PC-3 (cell line): Measurements from ENCODE around the gene HDAC9. TPM values are rescaled to one million over a fixed set of nuclear protein-coding genes. Genes with fewer than 3 reads are reported as not detected.

Experiments
- ATAC-seq: fragments of 200-7000 bp; cut with Tn5 transposase; 2 replicates; pipeline ENCODE4 v1.9.1; 2020; ENCODE audit warnings: mild to moderate bottlenecking, moderate library complexity
- BruUV-seq: library from RNA; stranded (reverse); fragments of 400-500 nt; replicated peaks from 2 replicates; lab custom pipeline; 2021; lab: Mats Ljungman, UMichigan
- CTCF ChIA-PET: fragments of 300-600 bp; sonication (Branson Sonifier 250); formaldehyde crosslinking; loops from one replicate; lab custom pipeline; 2022; ENCODE audit warnings: antibody characterized with exemption; lab: Charles Lee
- POLR2A ChIA-PET: fragments of 300-600 bp; sonication (Branson Sonifier 250); formaldehyde crosslinking; loops from one replicate; lab custom pipeline; 2022; ENCODE audit warnings: antibody characterized with exemption; ENCODE audit not compliant: unreplicated experiment; lab: Charles Lee
- DNase-seq: peaks from one replicate; pipeline ENCODE4 v3.0.0-alpha.2; 2015
- H2AFZ ChIP-seq: fragments of 300-600 bp; sonication (generic); 2 replicates; pipeline ENCODE4 v1.6.0; 2016; ENCODE audit warnings: antibody characterized with exemption, low read length
- H3F3A ChIP-seq: fragments of 300-600 bp; sonication (generic); one replicate; pipeline ENCODE4 v1.6.0; 2017; ENCODE audit warnings: antibody characterized with exemption, low read length, control low read depth, mild to moderate bottlenecking; ENCODE audit not compliant: unreplicated experiment
- H3K27ac ChIP-seq: fragments of 300-600 bp; sonication (generic); 2 replicates; pipeline ENCODE4 v1.5.1; 2016; ENCODE audit warnings: mild to moderate bottlenecking, low read length
- H3K27me3 ChIP-seq: fragments of 300-600 bp; sonication (generic); 2 replicates; pipeline ENCODE4 v1.6.1; 2016; ENCODE audit warnings: low read length, mixed read lengths
- H3K36me3 ChIP-seq: fragments of 300-600 bp; sonication (generic); 2 replicates; pipeline ENCODE4 v1.6.1; 2016; ENCODE audit warnings: low read depth, mixed run types, low read length, mixed read lengths
- H3K4me1 ChIP-seq: fragments of 300-600 bp; sonication (generic); 2 replicates; pipeline ENCODE4 v1.5.1; 2016; ENCODE audit warnings: low read length; ENCODE audit not compliant: insufficient read depth
- H3K4me2 ChIP-seq: fragments of 300-600 bp; sonication (generic); 2 replicates; pipeline ENCODE4 v1.6.0; 2016; ENCODE audit warnings: low read length
- H3K4me3 ChIP-seq: fragments of 300-600 bp; sonication (generic); 2 replicates; pipeline ENCODE4 v1.5.1; 2016; ENCODE audit warnings: mild to moderate bottlenecking, low read length, mixed read lengths
- H3K79me2 ChIP-seq: fragments of 300-600 bp; sonication (generic); 2 replicates; pipeline ENCODE4 v1.6.1; 2017; ENCODE audit warnings: low read length, mixed read lengths
- H3K9ac ChIP-seq: fragments of 300-600 bp; sonication (generic); 2 replicates; pipeline ENCODE4 v1.6.0; 2016; ENCODE audit warnings: mild to moderate bottlenecking, low read length
- H3K9me2 ChIP-seq: fragments of 300-600 bp; sonication (generic); replicated peaks from 2 replicates; pipeline ENCODE4 v1.6.1; 2016; ENCODE audit warnings: mixed run types, low read length, mixed read lengths
- H3K9me3 ChIP-seq: fragments of 300-600 bp; sonication (generic); 2 replicates; pipeline ENCODE4 v1.6.1; 2016; ENCODE audit warnings: low read length, mixed read lengths
- H4K20me1 ChIP-seq: fragments of 300-600 bp; sonication (generic); 2 replicates; pipeline ENCODE4 v1.6.1; 2016; ENCODE audit warnings: low read length, mixed read lengths
- EZH2 ChIP-seq: fragments of 300-600 bp; sonication (generic); IDR thresholded peaks from one replicate; pipeline ENCODE4 v1.6.1; 2017; ENCODE audit warnings: antibody characterized with exemption, mild to moderate bottlenecking, low read length; ENCODE audit not compliant: unreplicated experiment
- EZH2phosphoT487 ChIP-seq: fragments of 300-600 bp; sonication (generic); IDR thresholded peaks from 2 replicates; pipeline ENCODE4 v1.6.1; 2018; ENCODE audit warnings: mild to moderate bottlenecking, antibody characterized with exemption, low read length, borderline replicate concordance
- intact Hi-C: fragments of 100-400 bp; cut with micrococcal nuclease; formaldehyde crosslinking; loops from 2 replicates; pipeline ENCODE4 v1.9.0; 2023
- total RNA-seq: library from RNA; depleted of rRNA; stranded (reverse); fragments of >200 nt; gene quantifications from 2 replicates; pipeline ENCODE4 v1.2.3, GENCODE V29; 2014
- TF ChIP-seq, protein P1 (sequence below): fragments of 300-600 bp; sonication (generic); conservative IDR thresholded peaks from 2 replicates; pipeline ENCODE4 v1.5.1; 2017; ENCODE audit warnings: antibody characterized with exemption, low read depth, mild to moderate bottlenecking, low read length

The HDAC9 gene
- total RNA-seq, 1 experiment from 2014 or later: 7.8 TPM

DNA sequence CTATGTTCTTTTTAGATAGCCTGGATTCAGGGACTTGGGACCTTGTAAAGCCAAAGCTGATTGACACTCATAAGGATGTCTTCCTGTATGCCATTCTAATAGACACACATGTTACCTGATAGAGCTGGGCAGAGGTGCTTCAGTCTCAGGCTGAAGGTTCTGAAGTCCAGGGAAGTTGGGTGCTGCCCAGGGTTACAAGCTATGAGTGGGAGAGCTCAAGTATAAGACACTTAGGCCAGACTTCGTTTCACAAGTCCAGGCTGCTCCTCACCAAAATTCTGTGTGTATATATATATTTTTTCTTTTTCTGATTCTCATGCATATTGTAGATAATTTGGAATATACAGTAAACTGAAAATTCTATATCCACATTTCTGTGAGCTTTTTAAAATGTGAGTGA lies 144.2 kb downstream of the HDAC9 start:
- ChIA-PET CTCF (no interaction called here), POLR2A (no interaction called here)
- 0 out of 2 replicates have a peak, but pooled peaks cover 6% of the 10 kb centered on the region for H3K4me1 ChIP-seq
- no TSS peak for BruUV-seq
- no peaks in the 10 kb centered on the region for H3F3A ChIP-seq
- no peak overlapping the region for H3K9ac ChIP-seq
- DNase-seq: no peak
- no peaks in the 10 kb centered on the region for H3K79me2 ChIP-seq
- no peaks in the 10 kb centered on the region for H3K9me3 ChIP-seq
- H3K36me3 ChIP-seq: no peaks in the 10 kb centered on the region
- ATAC-seq: no peak
- no peaks in the 10 kb centered on the region for H3K9me2 ChIP-seq
- no peak overlapping the region for H2AFZ ChIP-seq
- H4K20me1 ChIP-seq: no peaks in the 10 kb centered on the region
- no peak for TF ChIP-seq EZH2phosphoT487
- no peak for TF ChIP-seq EZH2
- TF ChIP-seq, protein P1, sequence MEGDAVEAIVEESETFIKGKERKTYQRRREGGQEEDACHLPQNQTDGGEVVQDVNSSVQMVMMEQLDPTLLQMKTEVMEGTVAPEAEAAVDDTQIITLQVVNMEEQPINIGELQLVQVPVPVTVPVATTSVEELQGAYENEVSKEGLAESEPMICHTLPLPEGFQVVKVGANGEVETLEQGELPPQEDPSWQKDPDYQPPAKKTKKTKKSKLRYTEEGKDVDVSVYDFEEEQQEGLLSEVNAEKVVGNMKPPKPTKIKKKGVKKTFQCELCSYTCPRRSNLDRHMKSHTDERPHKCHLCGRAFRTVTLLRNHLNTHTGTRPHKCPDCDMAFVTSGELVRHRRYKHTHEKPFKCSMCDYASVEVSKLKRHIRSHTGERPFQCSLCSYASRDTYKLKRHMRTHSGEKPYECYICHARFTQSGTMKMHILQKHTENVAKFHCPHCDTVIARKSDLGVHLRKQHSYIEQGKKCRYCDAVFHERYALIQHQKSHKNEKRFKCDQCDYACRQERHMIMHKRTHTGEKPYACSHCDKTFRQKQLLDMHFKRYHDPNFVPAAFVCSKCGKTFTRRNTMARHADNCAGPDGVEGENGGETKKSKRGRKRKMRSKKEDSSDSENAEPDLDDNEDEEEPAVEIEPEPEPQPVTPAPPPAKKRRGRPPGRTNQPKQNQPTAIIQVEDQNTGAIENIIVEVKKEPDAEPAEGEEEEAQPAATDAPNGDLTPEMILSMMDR: no peak
- H3K4me2 ChIP-seq: no peak overlapping the region
- intact Hi-C loops: no loop called here
- H3K27me3 ChIP-seq: no peaks in the 10 kb centered on the region
- H3K4me3 ChIP-seq: no peak overlapping the region
- H3K27ac ChIP-seq: no peak overlapping the region

DNA sequence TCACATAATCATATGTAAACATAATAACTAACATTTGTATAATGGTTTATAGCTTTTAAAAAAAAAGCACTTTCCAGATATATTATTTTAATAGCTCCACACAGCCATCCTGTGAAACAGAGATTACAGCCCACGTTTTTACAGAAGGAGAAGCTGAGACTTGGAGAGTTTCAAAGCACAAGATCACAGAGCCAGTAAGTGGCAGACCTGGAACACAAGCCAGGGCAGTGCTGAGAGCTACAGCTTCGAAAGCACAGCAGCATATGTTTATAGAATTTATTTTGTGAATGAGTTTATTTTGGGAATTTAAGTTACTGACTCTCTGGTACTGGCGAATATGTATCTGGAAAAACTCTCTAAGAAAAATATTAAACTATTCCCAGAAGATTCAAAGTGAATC lies 149.4 kb downstream of the HDAC9 start:
- Histone ChIP-seq H3K79me2 (no peaks in the 10 kb centered on the region), H3F3A (no peaks in the 10 kb centered on the region), H3K4me3 (no peak overlapping the region), H3K4me1 (peaks cover 4% of the 10 kb centered on the region; the same call in 1 of the 2 replicates), H3K9me3 (no peaks in the 10 kb centered on the region), H4K20me1 (no peaks in the 10 kb centered on the region), H3K27me3 (no peaks in the 10 kb centered on the region), H2AFZ (no peak overlapping the region), H3K9ac (no peak overlapping the region), H3K4me2 (no peak overlapping the region), H3K9me2 (no peaks in the 10 kb centered on the region), H3K27ac (no peak overlapping the region), H3K36me3 (no peaks in the 10 kb centered on the region)
- TF ChIP-seq EZH2phosphoT487: no peak
- TF ChIP-seq, protein P1: no peak
- POLR2A ChIA-PET: interaction anchor here (0.5 to 0.6 kb wide), 2 partner anchors 297 to 475 kb away, joined by 3 to 4 read pairs; no protein-coding TSS in a partner anchor
- CTCF ChIA-PET: no interaction called here
- BruUV-seq: no TSS peak
- DNase-seq (no peak), ATAC-seq (no peak)
- intact Hi-C loops: no loop called here

DNA sequence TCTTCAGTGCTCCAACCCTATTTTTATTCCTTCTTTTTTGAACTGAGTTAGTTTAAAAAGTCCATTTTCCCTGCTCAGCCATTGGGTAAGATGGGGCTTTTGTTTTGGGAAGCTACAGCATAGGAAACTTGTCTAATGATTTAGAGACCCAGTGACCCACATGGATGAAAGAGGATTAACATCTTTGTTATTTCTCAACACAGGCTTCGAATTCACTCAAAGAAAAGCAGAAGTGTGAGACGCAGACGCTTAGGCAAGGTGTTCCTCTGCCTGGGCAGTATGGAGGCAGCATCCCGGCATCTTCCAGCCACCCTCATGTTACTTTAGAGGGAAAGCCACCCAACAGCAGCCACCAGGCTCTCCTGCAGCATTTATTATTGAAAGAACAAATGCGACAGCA lies 152.0 kb downstream of the HDAC9 start:
- CTCF ChIA-PET: no interaction called here
- no peaks in the 10 kb centered on the region for H3K9me2 ChIP-seq
- ATAC-seq (no peak), DNase-seq (no peak)
- H3K4me1 ChIP-seq: peaks cover 4% of the 10 kb centered on the region; the same call in 1 of the 2 replicates
- no peaks in the 10 kb centered on the region for H4K20me1 ChIP-seq
- POLR2A ChIA-PET: no interaction called here
- no peaks in the 10 kb centered on the region for H3K27me3 ChIP-seq
- H3K4me3 ChIP-seq: no peak overlapping the region
- H2AFZ ChIP-seq: no peak overlapping the region
- H3K9ac ChIP-seq: no peak overlapping the region
- no peak for TF ChIP-seq EZH2
- TF ChIP-seq, protein P1: no peak
- intact Hi-C loops: no loop called here
- H3K9me3 ChIP-seq: no peaks in the 10 kb centered on the region
- H3K27ac ChIP-seq: no peak overlapping the region
- no peaks in the 10 kb centered on the region for H3K79me2 ChIP-seq
- no TSS peak for BruUV-seq
- no peaks in the 10 kb centered on the region for H3F3A ChIP-seq
- no peak overlapping the region for H3K4me2 ChIP-seq
- no peaks in the 10 kb centered on the region for H3K36me3 ChIP-seq
